ENCODE results near the gene CDCA8.
"Not testable (repeated sequence)": the region's sequence is repeated elsewhere in the genome, so short reads cannot be mapped to it uniquely, and the experiment has no call there.

CDCA8 gene

DNA sequence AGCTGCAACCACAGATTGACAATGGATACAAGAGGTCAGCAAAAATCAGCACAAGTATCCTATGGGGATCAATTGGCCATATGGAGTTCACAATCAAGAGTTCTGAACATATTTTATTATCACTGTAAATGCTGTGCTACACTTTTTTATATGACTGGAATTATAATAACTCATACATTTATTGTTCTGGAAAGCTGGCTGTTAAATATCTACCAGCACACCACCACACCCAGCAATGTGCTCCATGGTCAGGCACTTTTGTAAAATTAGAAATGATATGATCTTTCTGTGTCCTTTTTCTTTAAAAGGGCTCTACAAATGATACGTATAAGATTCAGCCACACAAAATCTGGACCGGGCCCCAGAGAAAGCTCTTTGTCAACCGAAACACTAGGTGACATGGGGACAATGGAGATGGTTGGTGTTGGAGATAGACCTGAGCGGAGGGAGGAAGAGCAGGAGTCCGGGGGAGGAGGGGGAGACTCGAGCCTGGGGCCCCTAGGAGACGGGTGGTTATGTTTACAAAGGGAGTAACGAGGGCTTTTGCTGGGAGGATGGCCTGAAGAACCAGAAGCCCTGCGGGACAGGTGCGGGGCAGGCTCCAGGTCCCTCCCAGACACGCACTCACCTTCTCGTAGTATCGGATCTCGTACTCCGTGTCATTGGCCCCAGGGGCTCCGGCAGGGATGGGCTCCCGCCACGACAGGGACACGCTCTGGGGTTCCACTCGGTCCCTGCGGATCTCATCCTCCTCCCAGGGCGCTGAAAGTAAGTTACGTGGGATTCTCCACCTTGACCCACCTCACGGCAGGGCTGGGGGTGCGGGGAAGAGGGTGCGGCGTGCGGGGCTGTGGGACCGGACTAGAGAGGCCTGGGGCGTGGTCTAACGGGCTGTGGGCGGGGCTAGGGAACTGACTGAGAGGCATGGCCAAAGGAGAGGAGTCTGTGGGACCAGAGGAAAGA lies 42.6 kb downstream of the CDCA8 start:
- DNase-seq (ENCODE audit: low read depth in 2 of 2), result no peak

- DNase-seq (ENCODE audit: low read depth in 2 of 2), result not testable (repeated sequence)
Measured at GRCh38 chr1:37737975-37738374, 45.7 kb downstream of the CDCA8 start.

- DNase-seq (ENCODE audit: low read depth in 2 of 2), result not testable (repeated sequence)
Measured at GRCh38 chr1:37738619-37739018, 46.3 kb downstream of the CDCA8 start.

GRCh38 chr1:37739222-37739621 lies 46.9 kb downstream of the CDCA8 start:
- DNase-seq (ENCODE audit: low read depth in 2 of 2), result no peak

- no peak for DNase-seq (ENCODE audit: low read depth in 2 of 2)
Measured at GRCh38 chr1:37741130-37741529, 48.8 kb downstream of the CDCA8 start.

- no peak for DNase-seq (ENCODE audit: low read depth in 2 of 2)
Measured at GRCh38 chr1:37741662-37742061, 49.3 kb downstream of the CDCA8 start.

- no peak for DNase-seq (ENCODE audit: low read depth in 2 of 2)
Measured at GRCh38 chr1:37746806-37747205, 54.5 kb downstream of the CDCA8 start.

GRCh38 chr1:37748565-37748964 lies 56.2 kb downstream of the CDCA8 start:
- no peak for DNase-seq (ENCODE audit: low read depth in 2 of 2)

DNA sequence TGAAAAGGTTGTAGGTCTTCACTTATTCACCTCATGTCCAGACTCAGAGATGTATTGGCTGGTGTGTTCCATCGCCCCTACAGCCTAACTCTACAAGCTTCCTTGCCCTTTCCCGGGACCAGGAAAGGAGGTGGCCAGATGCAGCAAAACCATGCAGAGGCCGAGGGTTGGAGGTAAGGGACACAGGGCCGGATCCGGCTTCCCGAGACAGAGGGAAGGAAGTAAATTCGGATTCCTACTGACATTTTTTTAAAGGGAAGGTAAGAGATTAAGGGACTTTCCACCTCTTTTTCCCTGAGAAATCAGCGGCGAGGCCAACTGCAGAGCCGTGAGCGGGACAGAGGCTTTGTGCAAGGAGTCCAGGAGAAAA lies 59.9 kb downstream of the CDCA8 start:
- no peak for DNase-seq (ENCODE audit: low read depth in 2 of 2)

DNA sequence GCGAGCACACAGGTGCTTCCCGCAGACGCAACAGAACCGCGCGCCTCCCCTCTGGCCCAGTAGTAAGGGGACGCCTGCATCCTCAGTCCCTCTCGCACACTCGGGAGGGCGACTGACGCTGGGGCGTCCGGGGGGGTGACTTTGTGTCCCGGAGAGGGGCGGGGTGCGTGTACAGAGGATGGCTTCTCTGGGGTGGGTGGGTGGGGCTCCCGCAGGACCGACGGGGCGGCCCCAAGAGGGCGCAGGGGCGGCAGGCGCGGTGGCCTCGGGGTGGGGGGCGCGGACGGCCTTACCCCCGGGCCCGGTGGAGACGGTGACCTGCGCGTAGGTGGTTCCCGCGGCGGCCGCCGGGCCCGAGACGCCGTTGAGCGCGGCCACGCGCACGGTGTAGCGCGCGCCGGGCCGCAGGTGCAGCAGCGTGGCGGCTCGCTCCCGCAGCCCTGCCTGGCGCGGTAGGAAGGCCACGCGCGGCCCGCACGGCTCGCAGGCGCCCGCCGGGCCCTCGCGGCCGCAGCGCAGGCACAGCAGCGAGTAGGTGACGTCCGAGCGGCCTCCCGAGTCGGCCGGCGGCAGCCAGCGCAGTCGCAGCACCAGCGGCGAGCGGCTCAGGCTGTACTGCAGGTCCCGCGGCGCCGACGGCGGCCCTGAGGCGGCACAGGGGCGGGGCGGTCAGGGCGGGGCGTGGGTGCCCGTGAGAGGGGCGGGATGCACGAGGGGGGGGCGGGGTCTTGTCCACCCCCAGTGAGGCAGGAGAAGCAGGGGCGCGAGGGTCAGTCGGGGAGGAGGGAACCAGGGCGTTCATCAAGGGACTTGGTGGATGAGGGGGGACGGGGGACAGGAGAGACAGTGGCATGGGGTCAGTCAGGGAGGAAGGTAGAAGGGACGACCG lies 60.5 kb downstream of the CDCA8 start:
- DNase-seq (ENCODE audit: low read depth in 2 of 2), result no peak

- no peak for DNase-seq (ENCODE audit: low read depth in 2 of 2)
Measured at GRCh38 chr1:37753473-37754321, 61.4 kb downstream of the CDCA8 start.

- no peak for DNase-seq (ENCODE audit: low read depth in 2 of 2)
Measured at GRCh38 chr1:37755290-37755689, 63.0 kb downstream of the CDCA8 start.

GRCh38 chr1:37755951-37756560 lies 63.7 kb downstream of the CDCA8 start:
- no peak for DNase-seq (ENCODE audit: low read depth in 2 of 2)

Measured in stimulated activated CD4-positive, alpha-beta T cell treated with anti-CD3 and anti-CD28 coated beads, Interleukin-1b, Interleukin-23, amount 100 ng/mL, for 1 hour (primary cell).